ENCODE measurements around the gene MAN1B1. TPM values are rescaled to one million over a fixed set of nuclear protein-coding genes. Genes with fewer than 3 reads are reported as not detected.
"Not testable (repeated sequence)": the region's sequence is repeated elsewhere in the genome, so short reads cannot be mapped to it uniquely, and the experiment has no call there.

Gene MAN1B1
- polyA plus RNA-seq, 1 donor: 38.6 TPM

DNA sequence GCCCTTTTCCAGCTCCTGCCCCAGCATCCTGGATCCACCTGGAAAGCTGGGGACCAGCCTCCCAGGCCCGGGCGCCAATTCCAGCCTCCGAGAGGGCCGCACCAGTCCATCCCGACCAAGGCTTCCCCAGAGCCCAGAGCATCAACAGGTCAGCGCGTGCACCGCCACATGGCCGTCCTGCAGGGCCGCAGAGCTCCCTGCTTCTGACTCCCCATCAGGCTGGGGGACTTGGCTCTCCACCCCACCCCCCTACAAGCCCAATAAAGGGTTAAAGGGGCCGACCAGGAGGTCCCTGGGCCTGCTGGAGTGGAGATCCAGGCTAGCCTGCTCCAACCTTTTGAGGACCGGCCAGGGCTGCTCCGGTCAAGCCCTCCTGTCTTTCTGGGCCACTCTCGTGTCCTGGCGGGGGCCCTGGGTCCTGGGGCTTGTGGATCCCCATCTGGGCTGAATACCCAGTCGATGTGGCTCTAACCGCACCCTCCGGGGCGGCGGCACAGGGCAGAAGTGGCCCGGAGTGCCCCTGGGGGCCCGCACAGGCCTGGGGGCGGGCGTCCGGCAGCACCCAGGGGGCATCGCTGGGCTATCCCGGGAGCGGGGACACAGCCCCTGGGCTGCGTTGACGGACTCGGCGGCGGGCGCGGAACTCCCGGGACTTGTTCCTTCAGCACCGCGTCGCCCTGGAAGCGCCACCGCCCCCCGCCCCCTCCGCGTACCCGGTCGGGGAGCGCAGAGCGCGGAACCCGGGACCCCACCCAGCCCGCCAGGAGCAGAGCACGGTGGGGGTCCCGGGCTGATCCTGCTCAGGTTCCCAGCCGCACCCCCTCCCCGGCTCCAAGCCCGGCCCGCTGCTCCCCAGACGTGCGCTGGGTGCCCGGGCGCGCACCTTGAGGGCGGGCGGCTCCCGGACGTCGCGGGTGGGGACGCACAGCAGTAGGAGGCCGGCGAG lies 33.5 kb upstream of the MAN1B1 start:
- no peak for DNase-seq (ENCODE audit: low read depth)

DNA sequence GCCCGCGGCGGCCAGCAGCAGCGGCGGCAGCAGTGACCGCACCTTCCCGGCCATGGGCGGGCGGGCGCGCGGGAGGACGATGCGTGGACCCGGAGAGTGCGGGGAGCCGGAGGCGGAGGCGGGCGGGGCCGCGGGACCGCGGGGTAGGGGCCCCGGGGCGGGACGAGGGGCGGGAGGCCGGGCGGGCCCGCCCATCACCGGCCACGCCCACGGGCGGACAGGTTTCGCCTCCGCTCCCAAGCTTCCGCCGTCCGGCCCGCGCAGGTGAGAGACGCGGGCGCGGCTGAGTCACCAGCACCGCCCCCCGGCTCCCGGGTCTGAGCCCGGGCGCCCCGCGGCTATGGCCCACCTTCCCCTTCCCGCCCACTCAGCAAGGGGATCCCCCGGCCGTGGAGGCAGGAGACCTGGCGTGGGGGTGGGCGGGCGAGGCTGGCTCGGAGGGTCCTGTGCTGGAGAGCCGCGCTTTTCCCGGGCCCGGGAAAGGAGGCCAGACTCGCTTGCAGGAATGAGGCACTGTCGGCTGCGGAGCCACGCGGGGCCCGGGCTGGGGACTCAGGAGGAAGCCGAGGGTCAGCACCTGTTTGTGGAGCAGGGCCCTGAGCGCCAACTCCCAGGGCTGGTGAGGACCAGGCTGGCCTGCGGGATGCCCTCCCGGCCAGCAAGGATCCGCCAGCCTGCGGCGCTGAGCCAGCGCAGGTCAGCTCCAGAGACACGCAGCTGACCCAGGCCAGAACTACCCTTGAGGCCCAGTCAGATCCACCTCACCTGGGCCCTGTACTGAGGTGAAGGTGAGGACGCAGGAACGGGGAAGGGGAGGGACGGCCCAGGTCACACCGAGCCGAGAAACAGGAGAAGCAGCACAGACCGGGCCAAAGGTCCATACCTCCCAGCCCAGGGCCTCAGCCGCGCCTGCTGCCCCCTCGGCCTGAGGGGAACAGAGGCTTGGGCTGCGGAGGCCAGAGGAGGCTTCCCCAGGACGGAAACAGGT lies 32.5 kb upstream of the MAN1B1 start, which contains the start of gene ENTPD2:
TSS of gene ENTPD2 (minus strand) at position 118 of the 988 bp plus-strand sequence. CDS start at position 54, 64 bp downstream.
- no peak for DNase-seq (ENCODE audit: low read depth)

DNA sequence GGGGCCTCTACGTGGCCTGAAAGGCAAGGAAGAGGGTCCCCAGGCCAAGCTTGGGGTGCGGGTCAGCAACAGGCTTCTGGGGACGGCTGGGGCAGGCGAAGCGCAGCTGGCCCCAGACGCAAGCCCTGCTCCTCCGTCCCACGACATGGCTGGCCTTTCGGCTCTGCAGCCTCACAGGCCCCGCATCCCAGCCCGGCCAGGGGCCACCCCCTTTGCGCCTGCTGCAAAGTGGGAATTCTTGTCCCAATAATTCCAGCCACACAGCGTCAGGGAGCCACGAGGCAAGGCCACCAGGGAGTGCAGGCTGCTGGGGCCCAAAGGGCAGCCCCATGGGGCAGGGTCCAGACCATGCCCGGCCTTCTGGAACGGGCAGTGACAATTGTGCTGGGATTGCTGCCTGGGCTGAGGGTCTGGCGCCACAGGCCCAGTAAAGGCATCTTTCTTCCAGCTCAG lies 31.8 kb upstream of the MAN1B1 start:
- DNase-seq (ENCODE audit: low read depth): no peak

DNA sequence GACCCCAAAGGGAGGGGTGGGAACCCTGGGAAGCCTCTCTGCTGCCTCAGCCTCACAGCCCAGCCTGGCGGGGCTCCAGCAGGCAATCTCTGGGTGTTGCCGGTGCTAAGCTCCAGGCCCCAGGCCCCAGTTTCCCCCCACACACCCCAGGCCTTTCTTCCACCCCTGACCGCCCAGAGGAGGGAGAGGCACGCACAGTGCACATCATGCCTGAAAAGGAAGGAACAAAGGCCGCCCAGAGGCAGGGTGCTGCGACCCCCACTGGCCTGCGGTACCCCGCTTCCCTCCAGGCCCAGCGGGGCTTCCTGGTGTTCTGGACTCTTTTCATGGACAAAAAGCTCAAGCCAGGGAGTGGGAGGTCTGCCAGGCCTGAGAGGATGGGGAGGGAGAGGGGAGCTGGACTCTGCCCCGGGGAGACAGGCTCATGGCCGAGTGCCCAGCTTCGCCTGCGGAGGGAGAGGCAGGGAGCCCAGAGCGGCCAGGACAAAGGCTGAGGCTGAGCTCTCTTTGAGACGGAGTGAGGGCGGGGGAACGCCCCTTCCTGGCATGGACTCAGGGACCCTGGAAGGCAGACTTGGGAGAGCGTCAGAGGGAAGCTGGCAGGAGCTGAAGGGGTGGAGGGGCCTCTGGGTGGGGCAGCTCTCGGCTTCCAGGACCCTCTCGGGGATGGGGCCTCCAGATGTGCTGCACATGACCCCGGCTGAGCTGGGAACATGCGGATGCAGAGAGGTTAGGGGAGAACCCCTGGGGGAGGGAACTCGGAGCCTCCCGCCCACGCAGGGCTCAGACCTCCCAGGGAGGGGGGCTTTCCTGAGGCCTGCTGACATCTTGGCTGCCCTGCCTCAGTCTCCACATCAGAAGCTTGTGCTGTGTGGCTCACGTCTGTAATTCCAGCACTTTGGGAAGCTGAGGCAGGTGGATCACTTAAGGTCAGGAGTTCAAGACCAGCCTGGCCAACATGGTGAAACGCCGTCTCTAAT lies 31.1 kb upstream of the MAN1B1 start:
- DNase-seq (ENCODE audit: low read depth): peak; percentile 60

DNA sequence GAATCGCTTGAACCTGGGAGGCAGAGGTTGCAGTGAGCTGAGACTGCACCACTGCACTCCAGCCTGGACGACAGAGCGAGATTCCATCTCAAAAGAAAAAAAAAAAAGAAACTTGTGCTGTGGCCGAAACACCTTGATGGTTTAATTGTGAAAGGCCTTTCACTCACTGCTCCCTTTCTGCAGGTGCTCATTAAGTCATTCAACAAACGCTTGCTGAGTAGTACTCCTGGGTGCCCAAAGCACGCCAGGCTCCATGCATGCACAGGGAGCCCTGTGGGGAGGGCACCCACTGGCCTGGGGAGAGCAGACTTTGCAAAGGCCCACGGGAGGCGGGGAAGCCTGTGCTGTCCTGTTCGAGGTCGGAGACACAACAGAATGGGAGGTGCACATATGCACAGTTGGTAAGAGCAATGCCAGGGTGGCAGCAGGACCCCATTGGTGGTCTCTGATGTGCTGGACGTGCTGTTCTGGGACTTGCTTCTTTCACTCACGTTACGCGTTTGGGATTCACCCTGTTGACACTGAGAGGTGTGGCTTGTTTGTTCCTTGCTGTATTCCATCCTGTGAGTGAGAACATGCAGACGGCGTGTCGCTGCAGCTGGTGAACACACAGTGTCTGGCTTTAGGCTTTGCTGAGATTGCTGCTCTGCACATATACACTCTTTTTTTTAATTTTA lies 29.9 kb upstream of the MAN1B1 start:
- DNase-seq (ENCODE audit: low read depth): no peak

DNA sequence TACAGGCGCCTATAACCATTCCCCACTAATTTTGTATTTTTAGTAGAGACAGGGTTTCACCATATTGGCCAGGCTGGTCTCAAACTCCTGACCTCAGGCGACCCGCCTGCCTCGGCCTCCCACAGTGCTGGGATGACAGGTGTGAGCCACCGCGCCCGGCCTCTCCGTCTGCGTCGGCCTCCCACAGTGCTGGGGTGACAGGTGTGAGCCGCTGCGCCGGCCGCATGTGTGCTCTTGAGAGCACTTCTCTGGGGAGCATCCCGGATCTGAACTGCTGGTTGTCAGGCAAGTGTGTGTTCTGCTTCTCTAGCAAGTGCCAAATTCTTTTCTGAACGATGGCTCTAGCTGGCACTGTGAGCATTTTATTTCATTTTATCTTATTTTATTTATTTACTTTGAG lies 29.2 kb upstream of the MAN1B1 start:
- no peak for DNase-seq (ENCODE audit: low read depth)

GRCh38 chr9:137058521-137059234 lies 28.1 kb upstream of the MAN1B1 start:
- DNase-seq (ENCODE audit: low read depth): no peak

- no peak for DNase-seq (ENCODE audit: low read depth)
Measured at GRCh38 chr9:137062384-137062783, 24.4 kb upstream of the MAN1B1 start.

DNA sequence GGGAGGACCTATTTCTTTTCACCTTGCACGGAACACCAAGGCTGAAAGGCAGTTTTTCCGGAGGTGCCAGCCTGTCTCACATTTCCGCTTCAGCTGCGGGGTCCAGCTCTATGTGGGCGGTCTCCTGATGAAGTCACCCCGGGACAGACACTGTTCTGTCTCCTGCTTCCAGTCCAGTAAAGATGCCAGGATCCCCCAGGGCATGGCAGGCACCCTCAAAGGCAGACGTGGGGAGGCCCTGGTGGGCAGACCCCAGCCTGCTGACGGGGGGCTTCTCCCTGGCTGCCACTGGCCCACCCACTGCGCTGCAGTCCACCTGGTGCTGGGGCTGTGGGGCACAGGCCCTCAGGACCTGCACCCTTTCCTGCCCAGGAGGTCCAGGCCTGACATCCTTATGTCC lies 24.0 kb upstream of the MAN1B1 start:
- not testable (repeated sequence) for DNase-seq (ENCODE audit: low read depth)

DNA sequence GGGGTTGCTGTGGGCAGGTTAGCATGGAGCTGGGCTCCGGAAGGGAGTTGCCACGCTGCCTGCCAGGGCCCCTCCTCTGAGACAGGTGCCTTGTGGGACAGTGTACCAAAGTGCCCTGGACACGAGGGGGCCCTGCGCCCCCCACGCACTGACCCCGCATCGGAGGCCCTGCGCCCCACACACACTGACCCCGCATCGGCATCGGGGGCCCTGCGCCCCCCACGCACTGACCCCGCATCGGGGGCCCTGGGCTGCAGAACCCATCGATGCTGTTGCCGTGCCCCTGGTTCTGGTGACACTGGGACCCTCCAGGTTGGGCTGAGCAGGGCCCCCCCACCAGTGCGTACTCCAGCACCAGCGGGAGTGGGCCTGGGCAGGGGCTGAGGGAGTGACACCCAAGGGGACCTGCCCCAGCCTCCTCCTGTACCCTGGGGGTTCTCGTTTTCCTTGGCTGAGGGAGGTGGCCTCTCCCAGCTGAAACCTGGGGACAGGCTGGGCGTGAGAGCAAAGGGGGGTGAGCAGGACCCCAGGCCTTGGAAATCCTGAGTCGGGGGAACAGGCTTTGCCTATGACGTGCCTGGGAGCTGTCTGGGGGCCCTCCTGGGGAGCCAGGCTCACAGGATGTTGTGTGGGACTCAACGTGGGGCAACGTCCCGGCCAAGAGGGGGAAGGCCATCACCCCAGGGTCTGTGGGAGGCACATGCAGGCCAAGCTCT lies 23.3 kb upstream of the MAN1B1 start:
- no peak for DNase-seq (ENCODE audit: low read depth)

DNA sequence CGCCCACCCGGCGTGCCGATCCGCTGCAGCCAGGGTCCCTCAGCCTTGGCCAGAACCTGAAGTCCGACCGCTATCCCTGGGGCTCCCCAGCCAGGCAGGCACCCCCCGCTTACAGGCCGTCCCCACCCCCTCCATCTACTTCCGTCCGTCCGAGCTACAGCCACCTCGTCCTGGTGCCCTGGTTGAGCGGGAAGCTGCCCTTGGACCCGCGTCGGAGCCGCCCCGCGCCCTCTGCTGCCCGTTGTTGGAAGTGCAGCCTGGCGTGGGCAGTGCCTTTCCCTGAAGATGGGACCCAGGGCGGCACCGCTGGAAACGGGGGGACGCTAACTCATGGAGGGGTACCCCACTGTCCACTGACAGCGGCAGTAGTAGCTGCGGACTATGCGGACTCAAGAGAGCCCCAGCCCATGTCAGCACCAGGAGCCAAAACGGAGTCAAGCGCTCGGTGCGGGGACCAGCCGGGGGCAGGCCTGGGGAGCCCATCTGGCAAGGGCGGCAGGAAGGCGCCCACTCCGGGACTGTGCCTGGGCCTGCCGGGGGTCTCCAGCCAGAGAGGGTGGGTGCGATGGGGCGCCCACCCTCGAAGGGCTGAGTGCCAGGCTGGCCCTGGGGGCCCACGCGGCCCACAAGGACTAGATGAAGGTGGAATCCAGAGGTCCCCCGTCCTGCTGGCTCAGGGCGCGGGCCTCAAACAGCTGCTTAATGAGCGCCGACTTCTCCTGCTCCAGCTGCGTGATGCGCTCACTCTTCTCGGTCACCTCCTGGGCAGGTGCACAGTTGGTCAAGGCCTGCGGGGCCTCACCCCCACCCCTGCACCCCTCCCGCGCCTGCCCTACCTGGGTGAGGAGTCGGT lies 22.5 kb upstream of the MAN1B1 start:
- no peak for DNase-seq (ENCODE audit: low read depth)

DNA sequence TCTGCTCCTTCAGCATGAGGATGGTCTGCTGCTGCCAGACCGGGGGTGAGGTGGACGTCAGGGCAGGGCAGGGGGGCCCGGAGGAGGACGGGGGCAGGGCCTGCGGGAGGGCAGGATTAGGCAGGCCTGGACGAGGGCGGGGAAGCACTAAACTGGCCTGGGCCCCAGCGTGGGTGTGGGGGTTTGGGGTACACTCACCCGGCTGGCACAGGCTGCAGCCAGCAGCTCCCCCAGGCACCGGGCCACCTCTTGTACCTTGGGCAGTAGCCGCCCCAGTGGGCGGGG lies 22.0 kb upstream of the MAN1B1 start:
- DNase-seq (ENCODE audit: low read depth): no peak

DNA sequence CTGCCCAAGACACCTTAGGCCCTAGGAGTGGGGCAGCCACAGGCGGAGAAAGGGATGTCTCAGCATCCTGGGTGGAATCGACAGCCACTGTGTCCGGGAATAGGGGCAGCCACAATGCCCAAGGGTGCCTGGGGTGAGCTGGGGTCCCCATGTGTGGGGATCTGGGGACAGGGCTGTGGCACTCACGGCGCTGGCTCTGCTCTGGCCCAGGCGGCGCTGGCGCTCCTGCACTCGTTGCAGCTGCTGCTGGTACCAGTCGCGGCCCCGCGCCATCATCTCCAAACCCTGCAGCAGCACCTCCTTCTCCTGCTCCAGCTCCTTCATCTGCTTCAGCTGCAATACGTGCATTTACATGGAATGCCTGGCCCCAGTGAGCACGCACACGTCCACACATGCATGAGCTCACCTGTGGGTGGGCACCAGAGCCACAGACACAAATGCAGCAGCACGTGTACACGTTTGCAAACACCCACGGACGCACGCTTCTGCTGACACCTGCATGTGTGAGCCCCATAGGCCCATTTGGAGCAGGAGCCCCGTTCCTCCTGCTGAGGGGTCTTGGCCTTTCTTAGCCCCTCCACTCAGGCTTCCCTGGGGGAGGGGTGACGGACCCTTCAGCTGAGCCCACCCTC lies 21.3 kb upstream of the MAN1B1 start:
- DNase-seq (ENCODE audit: low read depth): no peak

GRCh38 chr9:137066096-137066861 lies 20.5 kb upstream of the MAN1B1 start:
- DNase-seq (ENCODE audit: low read depth): no peak

DNA sequence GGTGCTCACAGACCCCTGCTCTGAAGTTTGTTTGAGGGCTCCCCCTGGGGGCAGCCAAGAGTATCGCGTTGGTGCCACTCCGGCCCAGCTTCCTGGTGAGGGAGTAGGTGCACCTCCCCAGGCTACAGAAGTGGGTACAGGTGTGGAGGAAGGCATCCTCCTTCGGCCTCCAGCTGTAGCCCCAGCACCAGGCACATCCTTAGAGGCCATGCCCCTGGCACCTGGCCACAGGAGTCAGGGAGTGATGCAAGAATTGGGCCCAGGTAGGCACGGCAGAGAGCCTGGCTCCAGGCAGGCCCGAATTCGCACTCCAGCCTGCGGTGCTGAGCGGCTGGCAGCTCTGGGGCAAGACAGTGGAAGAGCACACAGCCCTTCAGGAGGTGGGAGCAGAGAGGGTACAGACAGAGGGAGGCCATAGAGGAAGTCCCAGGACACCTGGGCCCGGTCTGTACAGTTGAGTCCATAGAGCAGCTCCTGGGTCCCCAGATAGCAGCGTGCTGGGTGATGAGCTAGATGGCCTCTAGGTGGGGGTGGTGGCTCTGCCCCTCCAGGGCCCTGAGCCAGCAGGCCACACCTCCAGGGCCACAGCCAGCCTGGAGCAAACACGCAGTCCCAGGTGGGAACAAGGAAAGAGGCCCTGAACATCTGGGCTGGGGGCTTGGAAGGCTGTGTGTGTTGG lies 18.8 kb upstream of the MAN1B1 start:
- no peak for DNase-seq (ENCODE audit: low read depth)

Measured in forelimb muscle (tissue), 1 donor.